Medulla oblongata (tissue), 1 donor: Measurements from ENCODE around the gene NPR1.

Source experiments
- DNase-seq: peaks from one replicate; pipeline ENCODE4 v3.0.0-alpha.2; 2015; ENCODE audit errors: extremely low spot score

Gene NPR1

DNA sequence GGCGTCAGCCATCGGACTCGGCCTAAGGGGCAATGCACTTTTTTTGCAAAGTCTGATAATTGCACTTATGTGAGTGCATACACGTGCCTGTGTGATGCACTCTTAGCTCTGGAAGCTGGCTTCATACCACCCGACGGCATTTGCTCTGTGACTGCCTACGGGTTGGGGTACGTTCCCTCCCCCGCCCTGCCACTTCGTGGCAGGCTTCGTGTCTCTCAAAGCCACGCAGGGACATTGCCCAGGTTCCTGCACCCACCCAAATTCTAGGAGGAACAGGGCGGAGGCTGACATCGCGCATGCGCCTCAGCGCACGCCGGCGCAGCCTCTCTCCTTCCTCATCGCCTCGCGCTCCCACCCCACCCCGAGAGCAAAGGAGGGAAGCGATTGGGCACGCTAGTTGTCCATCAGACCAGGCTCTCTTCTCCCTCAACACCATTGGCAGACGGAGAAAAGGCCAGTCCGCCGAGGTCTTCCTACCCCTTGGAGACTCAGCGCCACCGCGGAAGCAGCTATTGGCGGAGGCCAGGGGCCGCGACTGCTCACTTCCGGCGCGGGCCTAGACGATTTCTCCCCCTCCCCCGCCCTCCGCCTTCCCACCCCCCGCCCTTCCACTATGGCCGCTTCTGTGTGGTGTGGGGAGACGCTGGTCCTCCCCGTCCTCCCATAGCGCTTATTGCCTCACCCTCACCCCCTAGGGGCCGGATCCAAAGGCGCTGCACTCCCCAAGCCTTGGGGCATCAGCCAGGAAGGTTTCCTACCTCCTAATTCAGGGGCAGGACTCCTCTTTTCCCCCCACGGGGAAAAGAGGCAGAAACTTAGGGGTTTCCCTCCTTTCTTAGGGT lies 49.2 kb downstream of the NPR1 start, which contains the start of gene INTS3:
TSS of gene INTS3 (plus strand) at position 588 of the 842 bp plus-strand sequence. CDS start 585 bp downstream, outside the sequence.
- DNase-seq: peak; percentile 100

- DNase-seq: no peak
Measured at GRCh38 chr1:153728305-153729066, 50.0 kb downstream of the NPR1 start.

DNA sequence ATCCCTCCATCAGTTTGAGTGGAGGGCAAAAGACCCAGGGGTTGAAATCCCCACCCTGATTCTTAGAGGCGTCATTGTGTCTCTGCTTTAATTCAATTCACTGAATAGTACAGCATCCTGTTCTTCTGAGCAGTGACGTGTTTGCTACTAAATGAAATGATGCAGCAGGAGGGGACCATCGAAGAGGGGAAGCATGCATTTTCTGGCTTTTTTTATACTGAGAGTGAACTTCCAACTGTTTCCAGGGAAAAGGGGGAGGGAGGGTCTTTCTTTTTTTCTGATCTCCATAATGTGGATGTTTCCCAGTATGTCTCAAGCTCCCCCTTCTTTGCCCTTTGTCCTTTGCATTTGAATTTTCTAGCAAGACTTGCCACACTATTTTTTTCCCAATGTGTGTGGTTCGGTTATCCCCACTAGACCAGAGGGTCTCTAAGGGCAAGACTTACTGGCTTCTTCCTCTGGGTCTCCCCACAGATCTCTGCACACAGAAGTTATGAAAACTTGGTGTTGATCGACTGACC lies 52.0 kb downstream of the NPR1 start:
- no peak for DNase-seq

- no peak for DNase-seq
Measured at GRCh38 chr1:153733970-153734369, 55.5 kb downstream of the NPR1 start.

- no peak for DNase-seq
Measured at GRCh38 chr1:153734396-153735089, 56.1 kb downstream of the NPR1 start.

- no peak for DNase-seq
Measured at GRCh38 chr1:153735090-153735420, 56.6 kb downstream of the NPR1 start.

DNA sequence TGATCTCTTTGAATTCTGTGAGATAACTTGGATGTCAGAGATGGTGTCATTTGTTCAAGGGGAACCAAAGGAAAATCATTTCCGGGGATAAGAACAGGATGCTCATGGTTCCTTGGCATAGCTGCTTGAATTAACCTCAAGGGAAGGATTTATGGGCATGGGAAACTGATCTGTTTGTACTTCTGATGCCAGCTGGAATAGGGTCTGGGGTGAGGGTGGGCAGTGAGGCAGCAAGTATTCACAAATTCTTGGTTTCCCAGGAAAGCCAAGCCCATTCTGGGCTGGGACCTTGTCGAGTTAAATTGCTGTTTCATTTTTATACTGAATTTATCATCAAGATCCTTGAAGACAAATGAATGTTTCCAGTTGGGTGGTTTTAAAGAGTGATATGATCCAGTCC lies 63.5 kb downstream of the NPR1 start:
- no peak for DNase-seq

DNA sequence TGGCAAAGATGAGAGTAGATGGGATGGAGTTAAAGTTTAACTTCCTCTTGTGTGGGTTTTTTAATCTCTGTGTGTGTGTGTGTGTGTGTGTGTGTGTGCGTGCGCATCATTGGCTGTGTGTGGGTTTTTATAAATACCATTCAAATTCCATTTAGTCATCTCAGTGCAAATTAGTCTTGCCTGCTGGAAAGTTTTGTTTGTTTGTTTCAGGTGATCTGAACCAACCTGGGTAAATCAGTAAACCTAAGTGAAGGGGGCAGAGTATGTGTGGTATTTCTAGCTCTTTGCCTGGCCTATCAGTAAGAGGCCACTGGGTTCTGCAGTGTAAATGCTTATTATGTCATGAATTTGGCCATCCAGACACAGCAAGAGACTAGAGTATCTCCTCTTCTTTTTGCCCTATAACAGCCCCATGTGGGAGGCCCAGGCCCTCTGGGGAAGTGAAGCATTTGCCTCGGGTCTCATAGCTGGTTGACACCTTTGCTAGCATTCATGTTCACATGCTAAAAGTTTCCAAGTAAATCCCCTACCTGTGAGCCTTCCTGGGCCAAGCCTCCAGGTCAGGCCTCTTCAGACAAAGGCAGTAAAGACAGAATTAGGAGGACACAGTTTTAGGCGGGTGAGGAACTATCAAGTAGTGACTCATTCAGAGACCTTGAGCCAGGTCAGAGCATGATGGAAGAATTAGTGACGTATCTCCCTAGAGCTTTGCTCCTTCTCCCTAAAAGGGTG lies 64.1 kb downstream of the NPR1 start:
- DNase-seq: no peak
